Adrenal gland (tissue), 12 donors: ENCODE results near the gene VCAN. TPM values are rescaled to one million over a fixed set of nuclear protein-coding genes. Genes with fewer than 3 reads are reported as not detected.

Experiments used
- DNase-seq, 7 donors: peaks; one replicate each; pipeline ENCODE4 v3.0.0-alpha.2; 2019 to 2020
- H3K27ac ChIP-seq, 5 donors: fragments of 200-600 bp; sonication (generic) in 4 of 5; 1 replicate in 3 of 5; 2 replicates in 2 of 5; pipeline versions ENCODE4 v1.5.1 to v1.8.0; 2016 to 2020; ENCODE audit warnings: mild to moderate bottlenecking in 1 of 5
- H3K27me3 ChIP-seq: fragments of 200-600 bp; 2 replicates; pipeline ENCODE4 v1.8.0; 2021
- H3K36me3 ChIP-seq, 2 donors: fragments of 200-600 bp; replicated peaks in 1 of 2; 1 replicate in 1 of 2; 2 replicates in 1 of 2; pipeline versions ENCODE4 v1.5.1 to v1.8.0; 2018 to 2022
- H3K4me1 ChIP-seq, 2 donors: fragments of 200-600 bp; replicated peaks in 1 of 2; 1 replicate in 1 of 2; 2 replicates in 1 of 2; pipeline versions ENCODE4 v1.5.1 to v1.8.0; 2018 to 2021
- H3K4me3 ChIP-seq, 4 donors: fragments of 200-600 bp; sonication (generic) in 3 of 4; one replicate each; pipeline ENCODE4 v1.5.1; 2016 to 2018
- H3K9me3 ChIP-seq, 3 donors: fragments of 200-600 bp; sonication (generic) in 1 of 3; replicated peaks in 1 of 3; 1 replicate in 2 of 3; 2 replicates in 1 of 3; pipeline versions ENCODE4 v1.5.1 to v1.8.0; 2016 to 2021
- POLR2A ChIP-seq, 2 donors: fragments of 450-650 bp; IDR thresholded peaks; one replicate each; pipeline ENCODE4 v1.6.1; 2017; ENCODE audit warnings: antibody characterized with exemption in 2 of 2, mild to moderate bottlenecking in 2 of 2, moderate library complexity in 1 of 2
- WGBS, 4 donors: extraction: QIAGEN DNeasy Blood & Tissue Kit in 2 of 4; methylation state at CpG; one replicate each; pipeline versions ENCODE4 v1.1.5 to v1.1.7; 2013 to 2017; 5-methylcytosine and 5-hydroxymethylcytosine counted together
- intact Hi-C, 2 donors: fragments of 100-400 bp; cut with DNase I; formaldehyde crosslinking; loops; one replicate each; pipeline versions ENCODE4 v1.14.1 to v1.15.0; 2022 to 2023
- polyA plus RNA-seq, 3 donors: library from polyadenylated mRNA; stranded (reverse); fragments of 200-250 nt in 2 of 3; fragments of 350-450 nt in 1 of 3; fragmentation: Illumina TruSeq in 1 of 3; extraction: RNeasy Lipid Tissue Mini Kit (QIAGEN cat#74804) in 1 of 3; gene quantifications; one replicate each; pipeline ENCODE4 v1.2.3, GENCODE V29; 2013 to 2014
- total RNA-seq, 9 donors: library from RNA; depleted of rRNA in 4 of 9; stranded (reverse); fragments of >200 nt in 4 of 9; fragments of 120-200 nt in 1 of 9; fragmentation: NEBNext Ultra II Directional in 1 of 9; extraction: Animal tissue kit (Norgen Biotek cat#: 25700) in 1 of 9; gene quantifications; one replicate each; pipeline versions ENCODE4 v1.1.0 to v1.2.4, GENCODE V29; 2013 to 2023
- TF ChIP-seq, protein P1 (sequence below), 6 experiments: fragments of 450-650 bp in 4 of 6; fragments of 200-600 bp in 2 of 6; sonication (generic) in 1 of 6; IDR thresholded peaks; 1 replicate in 5 of 6; 2 replicates in 1 of 6; pipeline versions ENCODE4 v1.5.1 to v1.8.0; 2016 to 2021; ENCODE audit warnings: antibody characterized with exemption in 6 of 6, mild to moderate bottlenecking in 2 of 6, moderate library complexity in 1 of 6
- donor health status: healthy with polysubstance abuse.
- donor health status: Bipolar disorder and iron deficiency.
- donor health status: DM: yes; HTN: yes; CAD: no.
- donor health status: DM: no; HTN: no; CAD: no.
- donor health status: DM: no; HTN: no; CAD: no.
- donor health status: DM: yes; HTN: yes; CAD: no.

The VCAN gene
- total and polyA plus RNA-seq, 12 donors, result 10.0 to 171 (median 133) TPM

DNA sequence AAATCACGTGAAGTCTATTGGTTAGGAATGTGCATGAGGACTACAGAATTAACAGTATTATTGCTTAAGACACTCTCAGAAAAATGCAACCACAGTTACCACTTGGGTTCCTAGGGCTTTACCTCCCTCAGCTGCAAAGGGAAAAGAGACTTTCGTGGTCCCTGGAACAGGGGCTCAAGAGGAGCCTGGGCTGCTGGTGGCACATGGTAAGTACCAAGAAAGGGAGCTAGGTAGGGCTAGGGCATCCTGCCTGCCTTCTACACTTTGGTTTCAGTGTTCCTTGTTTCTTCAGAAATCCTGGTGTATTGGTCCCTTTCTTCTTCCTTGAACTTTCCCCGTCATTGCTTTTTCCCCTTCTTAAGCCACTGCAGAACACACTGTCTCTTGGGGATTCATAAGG, 7.3 kb upstream of the VCAN start:
- intact Hi-C loops, result no loop called here
- TF ChIP-seq, protein P1, sequence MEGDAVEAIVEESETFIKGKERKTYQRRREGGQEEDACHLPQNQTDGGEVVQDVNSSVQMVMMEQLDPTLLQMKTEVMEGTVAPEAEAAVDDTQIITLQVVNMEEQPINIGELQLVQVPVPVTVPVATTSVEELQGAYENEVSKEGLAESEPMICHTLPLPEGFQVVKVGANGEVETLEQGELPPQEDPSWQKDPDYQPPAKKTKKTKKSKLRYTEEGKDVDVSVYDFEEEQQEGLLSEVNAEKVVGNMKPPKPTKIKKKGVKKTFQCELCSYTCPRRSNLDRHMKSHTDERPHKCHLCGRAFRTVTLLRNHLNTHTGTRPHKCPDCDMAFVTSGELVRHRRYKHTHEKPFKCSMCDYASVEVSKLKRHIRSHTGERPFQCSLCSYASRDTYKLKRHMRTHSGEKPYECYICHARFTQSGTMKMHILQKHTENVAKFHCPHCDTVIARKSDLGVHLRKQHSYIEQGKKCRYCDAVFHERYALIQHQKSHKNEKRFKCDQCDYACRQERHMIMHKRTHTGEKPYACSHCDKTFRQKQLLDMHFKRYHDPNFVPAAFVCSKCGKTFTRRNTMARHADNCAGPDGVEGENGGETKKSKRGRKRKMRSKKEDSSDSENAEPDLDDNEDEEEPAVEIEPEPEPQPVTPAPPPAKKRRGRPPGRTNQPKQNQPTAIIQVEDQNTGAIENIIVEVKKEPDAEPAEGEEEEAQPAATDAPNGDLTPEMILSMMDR (IDR thresholded peaks at IDR 0.05), result no peak
- no peak for TF ChIP-seq POLR2A (IDR thresholded peaks at IDR 0.05)
- Histone ChIP-seq H3K9me3 (no peaks in the 10 kb centered on the region), H3K4me3 (no peak overlapping the region), H3K4me1 (no peaks in the 10 kb centered on the region), H3K27ac (no peak overlapping the region), H3K27me3 (peaks cover 10% of the 10 kb centered on the region), H3K36me3 (no peaks in the 10 kb centered on the region)
- WGBS, 4 donors, result 63 to 70% (median 66%) methylated on average over 3 of the region's 3 CpGs
- DNase-seq, result no peak

DNA sequence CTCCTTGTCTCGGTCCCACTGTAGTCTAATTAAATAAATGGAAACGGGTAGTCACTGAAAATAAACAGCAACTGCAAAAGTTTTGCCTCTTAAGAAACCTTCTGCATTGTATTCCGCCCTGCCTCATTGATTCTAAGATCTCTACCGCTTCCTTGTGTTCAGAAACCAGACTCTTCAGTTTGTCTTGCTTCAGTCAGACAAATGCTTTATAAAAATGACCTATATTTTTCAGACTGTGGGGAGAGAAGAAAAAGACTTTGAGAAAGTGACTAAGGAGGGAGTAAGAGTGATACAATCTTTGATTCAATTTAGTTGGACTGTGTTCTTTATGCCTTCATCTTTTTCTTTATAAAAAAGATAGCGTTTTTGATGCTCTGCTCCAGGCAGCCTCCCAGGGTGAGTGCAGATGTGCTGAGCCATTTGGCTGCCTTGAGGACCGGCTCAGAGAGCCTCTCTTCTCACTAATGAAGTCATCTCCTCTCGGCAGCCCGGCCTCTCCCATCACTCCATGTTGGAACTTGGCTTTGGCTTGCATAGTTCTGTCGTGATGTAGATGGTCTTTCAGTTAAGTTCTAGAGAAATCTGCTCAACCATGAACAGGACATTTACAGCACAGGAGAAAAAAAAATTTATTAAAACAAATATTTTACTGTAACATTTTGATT, 4.0 kb upstream of the VCAN start:
- no peak for DNase-seq
- no peaks in the 10 kb centered on the region for H3K36me3 ChIP-seq
- H3K27ac ChIP-seq, result no peak overlapping the region
- TF ChIP-seq, protein P1 (IDR thresholded peaks at IDR 0.05), result no peak
- no peak for TF ChIP-seq POLR2A (IDR thresholded peaks at IDR 0.05)
- 60 to 70% (median 68%) methylated on average over 9 of the region's 9 CpGs for WGBS, 4 donors
- H3K4me1 ChIP-seq, result peaks cover 0 to 10% of the 10 kb centered on the region in 2 donors
- H3K9me3 ChIP-seq, result no peaks in the 10 kb centered on the region
- no peak overlapping the region for H3K4me3 ChIP-seq
- intact Hi-C loops, result no loop called here
- H3K27me3 ChIP-seq, result peaks cover 29% of the 10 kb centered on the region

DNA sequence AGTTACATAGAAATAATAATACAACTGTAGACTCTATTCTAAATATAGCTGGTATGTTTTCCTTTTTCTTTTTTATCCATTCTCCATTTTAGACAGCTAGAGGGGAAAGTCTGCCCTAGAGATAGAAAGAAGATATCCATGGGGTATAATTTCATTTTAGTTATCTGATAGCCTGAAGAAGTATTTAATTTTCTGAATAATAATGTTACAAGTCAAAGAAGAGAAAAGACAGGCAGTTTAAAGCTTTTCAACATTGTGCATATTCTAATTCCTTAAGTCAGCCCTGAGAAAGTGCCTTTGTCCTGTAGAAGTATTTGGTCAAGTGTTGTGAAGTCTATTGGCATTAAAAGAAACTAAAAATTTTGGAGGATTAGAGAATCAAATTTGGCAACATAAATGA, 2.5 kb upstream of the VCAN start:
- peaks cover 29% of the 10 kb centered on the region for H3K27me3 ChIP-seq
- H3K9me3 ChIP-seq, result no peaks in the 10 kb centered on the region
- no peak for DNase-seq
- no peak overlapping the region for H3K4me3 ChIP-seq
- H3K27ac ChIP-seq, result no peak overlapping the region
- TF ChIP-seq, protein P1 (IDR thresholded peaks at IDR 0.05), result no peak
- no peak for TF ChIP-seq POLR2A (IDR thresholded peaks at IDR 0.05)
- intact Hi-C loops, result no loop called here
- H3K36me3 ChIP-seq, result no peaks in the 10 kb centered on the region
- H3K4me1 ChIP-seq, result peaks cover 0 to 18% of the 10 kb centered on the region in 2 donors

DNA sequence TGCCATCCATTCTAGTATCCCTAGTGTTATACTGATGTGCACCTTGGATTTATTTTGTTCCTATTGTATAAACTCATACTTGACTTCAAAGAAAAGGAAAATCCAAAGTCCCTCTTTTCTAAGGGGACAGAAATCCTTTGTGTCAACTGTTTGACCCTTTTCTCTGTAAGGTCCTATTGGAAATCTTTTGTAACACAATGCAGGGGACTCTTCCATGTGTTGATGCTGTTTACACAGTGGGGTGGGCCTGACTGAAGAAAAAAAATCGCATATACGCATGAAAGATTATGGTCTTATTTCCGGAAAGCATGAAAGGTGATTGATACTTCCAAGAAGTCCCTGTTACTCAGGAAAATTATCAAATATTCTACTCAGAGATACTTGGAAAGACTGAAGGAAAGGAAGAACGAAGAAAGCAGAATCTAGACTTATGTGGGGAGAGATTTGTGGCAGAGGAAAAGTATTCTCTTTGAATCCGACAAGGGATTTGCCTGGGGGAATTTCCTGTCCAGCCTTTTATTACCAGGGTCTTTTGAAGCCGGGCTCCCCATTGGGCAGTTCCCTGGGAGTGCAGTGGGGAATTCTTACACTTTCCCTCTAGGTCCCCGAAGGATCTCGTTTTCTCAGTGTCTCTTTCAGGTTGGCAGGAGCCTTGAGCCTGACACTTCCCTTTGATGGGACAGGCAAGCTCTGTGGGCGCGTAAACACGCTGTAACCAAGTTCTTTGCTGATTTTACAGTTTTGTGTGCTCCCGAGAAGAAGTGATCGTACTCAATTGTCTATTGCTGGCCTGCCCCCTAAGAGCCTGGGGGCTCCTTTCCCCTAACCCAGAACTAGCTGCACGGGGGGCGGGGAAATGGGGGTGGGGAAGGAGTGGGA, 779 bp upstream of the VCAN start:
- intact Hi-C loops, result no loop called here
- peak overlapping the region in 2 of 5 donors; percentile 35 to 75 for H3K27ac ChIP-seq
- WGBS, 4 donors, result 13 to 19% (median 14%) methylated on average over 14 to 15 of the region's 15 CpGs

More for the DNA sequence above, 779 bp upstream of the VCAN start:
- H3K4me3 ChIP-seq, result peak overlapping the region in 2 of 4 donors; percentile 2 to 56
- H3K36me3 ChIP-seq, result no peaks in the 10 kb centered on the region
- H3K27me3 ChIP-seq, result peaks cover 29% of the 10 kb centered on the region
- no peak for TF ChIP-seq POLR2A (IDR thresholded peaks at IDR 0.05)
- TF ChIP-seq, protein P1 (IDR thresholded peaks at IDR 0.05), result no peak
- peak in 2 of 7 donors; percentile 14 to 19 for DNase-seq
- peaks cover 0 to 29% of the 10 kb centered on the region in 2 donors for H3K4me1 ChIP-seq
- no peaks in the 10 kb centered on the region for H3K9me3 ChIP-seq
